Stimulated activated memory B cell treated with anti-CD40 and anti-IgM and Interleukin-4, amounts not matched to agents 10 μg/mL and 1 μg/mL and 100 μg/mL, for 72 hours (primary cell): ENCODE data around the gene GPAM.

ENCODE experiments used
- ATAC-seq: fragments of 150-1000 bp; cut with Tn5 transposase; 2 replicates; pipeline ENCODE4 v1.10.0; 2021
- H3K27ac Mint-ChIP-seq: one replicate; pipeline ENCODE4 v1.8.0; 2022; ENCODE audit warnings: mild to moderate bottlenecking, mixed read lengths
- H3K27me3 Mint-ChIP-seq: one replicate; pipeline ENCODE4 v1.8.0; 2022; ENCODE audit warnings: mixed read lengths
- H3K36me3 Mint-ChIP-seq: one replicate; pipeline ENCODE4 v1.8.0; 2022; ENCODE audit warnings: mixed read lengths
- H3K4me1 Mint-ChIP-seq: one replicate; pipeline ENCODE4 v1.8.0; 2022; ENCODE audit warnings: mixed read lengths
- H3K4me3 Mint-ChIP-seq: one replicate; pipeline ENCODE4 v1.8.0; 2022; ENCODE audit warnings: mild to moderate bottlenecking, moderate library complexity, mixed read lengths
- H3K9me3 Mint-ChIP-seq: one replicate; pipeline ENCODE4 v1.8.0; 2022; ENCODE audit warnings: mixed read lengths

The GPAM gene

DNA sequence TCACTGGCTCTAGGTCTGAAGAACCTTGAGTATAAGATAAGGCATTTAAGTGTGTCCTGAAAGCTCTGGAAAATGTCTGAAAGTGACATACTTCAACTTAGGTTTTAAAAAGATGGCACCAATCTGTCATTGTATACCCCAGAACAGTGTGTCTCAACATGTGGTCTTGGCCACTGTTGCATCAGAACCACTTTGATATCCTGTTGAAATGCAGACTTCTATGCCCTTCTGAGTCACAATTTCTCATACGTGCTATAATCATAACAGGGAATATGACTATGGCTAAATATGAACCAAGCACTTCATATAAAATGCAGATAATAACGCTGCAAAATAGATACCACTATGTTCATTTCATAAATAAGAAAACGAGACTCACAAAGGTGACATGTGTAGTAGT is 38.0 kb upstream of the GPAM start:
- H3K4me1 Mint-ChIP-seq, result no peaks in the 10 kb centered on the region
- no peak for ATAC-seq
- H3K36me3 Mint-ChIP-seq, result no peaks in the 10 kb centered on the region
- H3K9me3 Mint-ChIP-seq, result peaks cover 11% of the 10 kb centered on the region
- H3K27me3 Mint-ChIP-seq, result no peaks in the 10 kb centered on the region
- no peak overlapping the region for H3K4me3 Mint-ChIP-seq
- H3K27ac Mint-ChIP-seq, result no peak overlapping the region

DNA sequence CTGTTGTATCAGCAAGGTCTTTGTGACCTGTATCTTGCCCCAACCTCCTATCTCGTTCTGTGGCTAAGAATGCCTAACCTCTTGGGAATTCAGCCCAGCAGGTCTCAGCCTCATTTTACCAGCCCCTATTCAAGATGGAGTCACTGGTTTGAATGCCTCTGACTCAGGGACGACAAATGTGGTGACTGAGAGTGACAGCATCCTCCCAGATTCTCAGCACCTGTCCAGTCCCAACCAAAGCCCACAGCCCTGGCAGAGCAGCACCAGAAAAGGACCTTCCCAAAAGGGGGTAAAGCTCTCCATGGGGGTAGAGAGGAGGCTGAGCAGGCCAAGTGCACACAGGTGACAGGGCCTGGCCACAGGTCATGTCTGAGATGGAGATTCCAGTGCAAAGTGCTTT is 35.4 kb upstream of the GPAM start:
- Mint-ChIP-seq H3K27me3 (no peaks in the 10 kb centered on the region), H3K4me3 (no peak overlapping the region), H3K9me3 (peaks cover 5% of the 10 kb centered on the region), H3K27ac (no peak overlapping the region), H3K36me3 (no peaks in the 10 kb centered on the region), H3K4me1 (peaks cover 22% of the 10 kb centered on the region)
- no peak for ATAC-seq

DNA sequence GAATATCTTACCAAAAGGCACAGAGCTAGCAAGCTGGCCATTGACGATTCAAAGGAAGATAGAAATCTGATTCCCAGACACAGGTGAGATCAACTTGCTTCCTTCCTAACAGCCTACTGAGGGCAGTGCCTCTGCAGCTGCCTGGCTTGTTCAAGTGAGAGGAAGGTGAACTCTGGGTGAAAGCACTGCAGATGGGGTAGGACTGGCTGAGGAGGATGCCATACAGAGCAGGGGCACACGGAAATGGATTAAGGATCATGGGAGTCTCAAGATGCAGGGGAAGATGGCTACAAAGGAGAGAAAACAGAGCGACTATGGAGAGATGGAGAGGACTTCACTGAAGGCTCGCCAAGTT is 34.4 kb upstream of the GPAM start:
- ATAC-seq, result no peak
- Mint-ChIP-seq H3K27me3 (no peaks in the 10 kb centered on the region), H3K9me3 (peaks cover 5% of the 10 kb centered on the region), H3K4me1 (peaks cover 31% of the 10 kb centered on the region), H3K36me3 (no peaks in the 10 kb centered on the region), H3K27ac (no peak overlapping the region), H3K4me3 (no peak overlapping the region)

DNA sequence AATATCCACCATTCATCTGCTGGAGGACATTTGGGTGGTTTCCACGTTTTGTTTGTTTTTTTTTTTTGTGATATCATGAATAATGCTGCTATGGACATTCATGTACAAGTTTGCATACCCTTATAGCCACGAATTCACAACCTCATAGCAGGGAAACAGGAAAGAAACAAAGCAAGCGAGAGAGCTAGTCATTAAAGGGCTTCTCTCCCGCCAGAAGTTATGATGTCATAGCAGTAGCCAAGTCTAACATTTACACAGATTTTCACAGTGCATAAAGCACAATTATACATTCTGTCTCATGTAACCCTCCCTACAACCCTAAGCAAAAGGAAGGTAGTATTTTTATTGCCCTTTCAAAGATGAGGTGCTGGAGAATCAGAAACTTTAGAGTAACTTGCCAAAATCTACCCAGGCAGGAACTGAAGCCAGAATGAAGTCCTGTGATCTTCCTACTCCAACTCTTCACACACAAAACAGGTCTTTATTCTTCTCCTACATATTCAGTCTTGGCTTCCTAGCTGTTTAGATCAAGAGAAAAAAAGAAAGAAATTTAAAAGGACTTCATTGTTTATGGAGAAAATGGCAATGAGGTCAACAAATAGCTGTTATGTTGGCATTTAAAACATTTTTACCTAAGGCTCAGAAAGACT is 33.9 kb upstream of the GPAM start:
- Mint-ChIP-seq H3K4me3 (no peak overlapping the region), H3K27ac (no peak overlapping the region), H3K4me1 (peaks cover 36% of the 10 kb centered on the region), H3K9me3 (peaks cover 5% of the 10 kb centered on the region), H3K27me3 (no peaks in the 10 kb centered on the region), H3K36me3 (no peaks in the 10 kb centered on the region)
- ATAC-seq, result no peak

DNA sequence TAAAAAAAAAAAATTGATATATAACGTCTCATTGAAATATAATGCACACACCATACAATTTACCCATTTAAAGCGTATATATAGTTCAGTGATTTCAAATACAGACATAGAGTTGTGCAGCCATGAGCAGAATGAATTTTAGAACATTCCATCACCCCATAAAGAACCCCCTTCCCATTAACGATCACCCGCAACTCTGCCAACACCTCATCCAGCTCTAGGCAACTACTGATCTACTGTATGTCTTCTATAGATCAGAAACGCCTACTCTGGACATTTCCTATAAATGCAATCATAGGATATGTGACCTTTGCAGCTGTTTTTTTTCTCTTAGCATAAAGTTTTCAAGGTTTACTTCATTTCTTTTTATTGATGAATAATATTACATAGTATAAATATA is 33.4 kb upstream of the GPAM start:
- H3K4me3 Mint-ChIP-seq, result no peak overlapping the region
- H3K27ac Mint-ChIP-seq, result no peak overlapping the region
- ATAC-seq, result no peak
- H3K9me3 Mint-ChIP-seq, result peaks cover 5% of the 10 kb centered on the region
- H3K36me3 Mint-ChIP-seq, result no peaks in the 10 kb centered on the region
- no peaks in the 10 kb centered on the region for H3K27me3 Mint-ChIP-seq
- peaks cover 42% of the 10 kb centered on the region for H3K4me1 Mint-ChIP-seq

DNA sequence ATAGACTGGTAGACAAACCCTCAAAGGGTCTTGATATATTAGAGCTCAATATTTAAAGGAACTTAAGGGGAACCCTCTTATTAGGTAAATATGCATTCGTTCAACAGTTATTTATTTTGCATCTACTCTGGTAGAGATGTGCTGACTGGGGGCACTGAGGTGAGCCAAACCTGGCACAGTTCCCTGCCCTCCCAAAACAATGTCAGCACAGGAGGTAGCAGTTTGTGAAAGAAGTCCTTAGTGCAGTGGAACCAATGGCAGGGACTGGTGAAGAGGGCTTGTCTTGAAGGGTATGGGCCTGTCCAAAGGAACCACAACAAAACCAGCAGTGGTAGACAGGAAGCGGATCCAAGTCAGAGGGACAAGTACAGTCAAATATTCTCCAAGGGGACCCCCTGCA is 32.6 kb upstream of the GPAM start:
- Mint-ChIP-seq H3K9me3 (peaks cover 5% of the 10 kb centered on the region), H3K27me3 (no peaks in the 10 kb centered on the region), H3K36me3 (no peaks in the 10 kb centered on the region), H3K27ac (peak overlapping the region; percentile 66), H3K4me3 (no peak overlapping the region), H3K4me1 (peaks cover 47% of the 10 kb centered on the region)
- ATAC-seq, result no peak

DNA sequence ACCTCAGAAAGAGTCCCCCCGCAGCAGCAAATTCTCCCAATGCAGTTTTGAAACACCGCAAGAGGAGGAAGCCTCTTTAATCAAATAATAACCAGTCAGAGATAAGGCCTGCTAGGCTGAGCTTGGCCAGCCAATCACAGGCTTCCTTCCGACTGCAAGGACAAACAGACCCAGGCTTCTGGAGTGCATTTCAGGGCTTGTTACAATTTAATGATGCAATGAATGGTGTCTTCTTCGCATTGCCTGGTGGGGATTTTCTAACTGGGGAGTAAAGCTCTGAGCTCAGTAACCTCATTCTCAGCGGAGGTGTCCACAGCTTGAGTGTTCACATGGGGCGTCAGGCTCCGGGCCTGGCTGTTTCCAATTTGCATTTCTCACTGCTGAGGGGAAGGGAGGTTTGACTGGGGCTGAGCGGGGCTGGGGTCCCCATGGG is 31.8 kb upstream of the GPAM start:
- Mint-ChIP-seq H3K4me3 (peak overlapping the region; percentile 38), H3K36me3 (no peaks in the 10 kb centered on the region), H3K27ac (peak overlapping the region; percentile 66), H3K9me3 (peaks cover 2% of the 10 kb centered on the region), H3K27me3 (no peaks in the 10 kb centered on the region), H3K4me1 (peaks cover 52% of the 10 kb centered on the region)
- ATAC-seq, result peak; percentile 25

DNA sequence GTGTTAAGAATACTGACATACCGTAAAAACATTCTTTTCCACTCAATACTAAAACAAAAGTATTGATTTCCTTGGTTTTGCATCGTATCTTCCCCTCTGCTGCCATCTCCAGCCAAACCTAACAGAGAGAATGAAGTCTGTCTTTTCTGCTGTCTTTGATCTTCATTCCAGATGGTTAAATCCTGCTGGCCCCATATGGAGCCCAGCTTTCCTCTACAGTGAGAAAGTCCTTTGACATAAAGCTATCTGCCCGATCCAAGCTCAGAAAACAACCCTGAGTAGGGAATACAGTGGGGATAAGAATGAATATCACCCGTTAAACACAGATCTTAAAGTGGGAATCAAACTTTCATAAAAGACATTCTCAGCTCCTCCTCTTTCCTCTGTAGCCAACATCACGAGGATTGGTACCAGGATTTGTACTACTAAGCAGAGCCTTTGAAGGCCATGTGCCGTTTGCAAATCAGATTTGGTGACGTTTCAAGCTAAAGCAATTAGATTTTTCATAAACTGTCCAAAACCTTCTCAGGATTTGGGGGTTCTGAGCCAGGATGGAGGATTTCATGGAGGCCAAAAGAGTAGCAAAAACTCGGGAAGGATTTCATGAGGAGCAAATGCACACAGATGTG is 30.8 kb upstream of the GPAM start:
- Mint-ChIP-seq H3K27ac (no peak overlapping the region), H3K9me3 (no peaks in the 10 kb centered on the region), H3K4me3 (no peak overlapping the region), H3K4me1 (peaks cover 52% of the 10 kb centered on the region), H3K36me3 (no peaks in the 10 kb centered on the region), H3K27me3 (no peaks in the 10 kb centered on the region)
- no peak for ATAC-seq

DNA sequence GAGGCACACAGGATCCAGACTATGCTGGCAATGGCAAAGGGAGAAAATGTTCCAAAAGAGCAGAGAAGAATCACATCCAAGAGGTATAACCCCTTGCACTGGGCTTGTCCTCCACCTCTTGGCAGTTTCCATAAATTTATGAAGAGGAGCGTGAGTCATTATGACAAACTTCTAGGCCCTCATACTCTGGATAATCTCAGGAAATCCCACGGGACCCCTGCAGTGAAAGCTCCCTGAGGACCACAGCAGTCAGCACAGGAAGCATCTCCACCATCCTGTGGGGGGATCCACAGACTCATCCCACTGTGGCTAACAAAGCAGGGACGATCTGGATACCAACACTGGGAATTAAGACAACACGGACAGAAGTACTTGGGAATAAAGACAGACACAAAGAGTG is 30.3 kb upstream of the GPAM start:
- ATAC-seq, result no peak
- H3K4me3 Mint-ChIP-seq, result peak overlapping the region; percentile 28
- peaks cover 52% of the 10 kb centered on the region for H3K4me1 Mint-ChIP-seq
- peak overlapping the region; percentile 62 for H3K27ac Mint-ChIP-seq
- H3K27me3 Mint-ChIP-seq, result no peaks in the 10 kb centered on the region
- no peaks in the 10 kb centered on the region for H3K36me3 Mint-ChIP-seq
- no peaks in the 10 kb centered on the region for H3K9me3 Mint-ChIP-seq

DNA sequence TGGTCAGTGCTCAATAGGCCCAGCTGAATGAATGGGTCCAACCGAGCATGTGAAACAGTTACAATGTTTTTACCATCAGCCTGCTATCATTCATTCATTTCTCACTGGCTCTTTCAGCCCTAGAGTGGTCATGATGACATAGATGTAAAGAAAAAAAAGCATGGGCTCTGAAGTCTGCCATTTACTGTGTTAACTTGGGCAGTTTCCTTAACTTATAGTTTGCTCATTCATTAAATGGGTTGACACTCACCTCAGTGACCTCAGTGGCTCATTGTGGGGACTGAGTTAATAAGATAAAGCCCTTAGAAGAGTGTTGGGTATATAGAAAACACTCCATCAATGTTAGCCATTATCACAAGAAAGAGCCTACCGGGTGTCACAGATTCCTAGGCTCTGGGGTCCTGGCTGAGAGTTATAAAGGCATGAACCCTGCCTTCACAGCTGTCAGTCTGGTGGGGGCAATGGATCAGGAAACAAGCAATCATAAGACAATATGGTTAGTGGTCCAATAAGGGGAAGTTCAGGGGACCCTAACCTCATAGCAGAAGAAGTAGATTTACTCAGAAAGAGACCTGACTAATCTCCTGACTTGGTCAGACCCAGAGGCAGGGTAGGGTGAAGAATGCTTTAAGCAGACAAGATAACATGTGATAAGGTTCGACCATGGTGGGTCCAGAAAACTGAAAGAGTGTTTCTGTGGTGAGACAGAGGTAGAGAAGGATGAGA is 29.7 kb upstream of the GPAM start:
- peak overlapping the region; percentile 62 for H3K27ac Mint-ChIP-seq

DNA sequence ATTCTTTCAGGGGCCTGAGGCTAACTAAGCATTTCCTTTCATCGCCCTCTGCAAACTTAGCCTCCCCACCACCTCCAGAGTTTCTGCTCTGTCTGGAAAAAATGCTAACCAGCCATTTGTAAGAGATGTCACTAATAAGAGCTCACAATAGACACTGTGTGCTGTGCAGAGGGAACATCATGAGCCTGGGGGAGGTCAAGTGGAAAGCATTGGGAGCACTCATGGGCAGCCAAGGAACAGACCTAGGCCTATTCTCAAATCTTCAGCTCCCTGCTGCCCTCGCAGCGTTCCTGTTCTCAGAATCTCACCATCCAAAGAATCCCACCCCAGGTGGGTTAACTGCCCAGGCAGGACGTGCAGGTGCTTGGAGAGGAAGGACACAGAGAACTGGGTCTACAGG is 27.1 kb upstream of the GPAM start:
- Mint-ChIP-seq H3K4me3 (no peak overlapping the region), H3K4me1 (peaks cover 46% of the 10 kb centered on the region), H3K9me3 (no peaks in the 10 kb centered on the region), H3K27me3 (no peaks in the 10 kb centered on the region), H3K27ac (no peak overlapping the region), H3K36me3 (no peaks in the 10 kb centered on the region)
- ATAC-seq, result no peak

More for the DNA sequence above, 29.7 kb upstream of the GPAM start:
- Mint-ChIP-seq H3K4me3 (peak overlapping the region; percentile 28), H3K4me1 (peaks cover 52% of the 10 kb centered on the region), H3K36me3 (no peaks in the 10 kb centered on the region), H3K27me3 (no peaks in the 10 kb centered on the region), H3K9me3 (no peaks in the 10 kb centered on the region)
- peak; percentile 83 for ATAC-seq

DNA sequence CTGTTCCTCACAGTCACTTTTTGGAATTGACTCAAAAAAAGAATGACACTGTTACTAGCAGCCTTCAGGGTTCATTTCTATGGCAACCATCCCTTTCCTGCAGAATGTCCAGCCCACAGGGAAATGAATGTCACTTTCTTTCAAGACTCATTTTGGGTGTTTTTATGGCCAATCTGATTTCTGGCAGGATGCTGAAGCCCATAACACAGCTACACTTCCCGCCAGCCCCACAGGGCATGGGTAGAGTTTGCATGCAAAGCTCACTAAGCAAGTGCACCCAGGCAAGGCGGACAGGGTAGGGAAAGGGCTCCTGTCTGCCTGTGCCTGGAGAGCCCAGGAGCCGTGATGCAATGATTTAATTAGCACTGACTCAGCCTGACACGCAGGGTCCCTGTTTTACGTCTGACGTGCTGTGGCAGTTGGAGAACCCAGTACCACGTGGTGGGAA is 26.1 kb upstream of the GPAM start:
- no peaks in the 10 kb centered on the region for H3K9me3 Mint-ChIP-seq
- no peak overlapping the region for H3K27ac Mint-ChIP-seq
- no peaks in the 10 kb centered on the region for H3K36me3 Mint-ChIP-seq
- ATAC-seq, result no peak
- H3K27me3 Mint-ChIP-seq, result no peaks in the 10 kb centered on the region
- H3K4me1 Mint-ChIP-seq, result peaks cover 36% of the 10 kb centered on the region
- no peak overlapping the region for H3K4me3 Mint-ChIP-seq

DNA sequence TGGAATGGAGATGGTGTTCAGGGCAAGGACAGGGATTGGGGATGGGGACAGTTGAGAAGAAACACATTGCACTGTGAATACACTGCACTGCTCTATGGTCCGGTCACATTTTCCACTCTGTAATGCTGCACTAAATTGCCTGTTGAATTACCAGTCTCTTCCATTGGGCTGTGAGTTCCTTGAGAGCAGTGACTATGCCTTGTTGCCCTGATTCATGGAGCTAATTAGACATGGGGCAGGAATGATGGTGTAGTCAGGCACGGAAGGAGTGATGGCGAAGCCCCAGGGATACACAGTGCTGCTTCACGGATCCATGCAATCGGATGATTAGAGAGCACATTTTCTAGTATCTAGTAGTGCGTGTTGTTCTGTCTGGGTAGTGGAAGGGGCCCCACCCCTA is 25.4 kb upstream of the GPAM start:
- H3K9me3 Mint-ChIP-seq, result no peaks in the 10 kb centered on the region
- no peaks in the 10 kb centered on the region for H3K36me3 Mint-ChIP-seq
- H3K4me1 Mint-ChIP-seq, result peaks cover 37% of the 10 kb centered on the region
- no peak for ATAC-seq
- H3K27ac Mint-ChIP-seq, result no peak overlapping the region
- no peaks in the 10 kb centered on the region for H3K27me3 Mint-ChIP-seq
- H3K4me3 Mint-ChIP-seq, result no peak overlapping the region

DNA sequence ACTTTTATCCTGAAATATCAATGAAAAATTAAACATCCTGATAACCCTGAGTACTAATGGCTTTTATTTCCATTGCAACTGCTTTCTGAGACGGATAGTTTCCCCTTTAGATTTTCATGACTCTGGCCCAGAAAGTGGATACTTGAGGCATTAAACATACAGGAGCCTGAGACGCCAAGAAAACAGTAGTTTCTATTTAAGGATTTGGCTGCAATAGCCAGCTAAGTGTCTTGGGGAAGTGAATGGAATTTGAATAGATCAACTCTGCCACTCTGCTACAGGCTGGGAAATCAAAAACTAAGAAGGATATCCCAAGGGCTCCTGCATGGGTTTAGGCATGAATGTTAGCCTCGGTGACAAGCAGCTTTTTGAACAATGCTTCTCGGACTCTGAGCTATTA is 24.7 kb upstream of the GPAM start:
- H3K27me3 Mint-ChIP-seq, result no peaks in the 10 kb centered on the region
- no peaks in the 10 kb centered on the region for H3K36me3 Mint-ChIP-seq
- ATAC-seq, result no peak
- no peaks in the 10 kb centered on the region for H3K9me3 Mint-ChIP-seq
- H3K4me3 Mint-ChIP-seq, result no peak overlapping the region
- H3K4me1 Mint-ChIP-seq, result peaks cover 37% of the 10 kb centered on the region
- H3K27ac Mint-ChIP-seq, result no peak overlapping the region

DNA sequence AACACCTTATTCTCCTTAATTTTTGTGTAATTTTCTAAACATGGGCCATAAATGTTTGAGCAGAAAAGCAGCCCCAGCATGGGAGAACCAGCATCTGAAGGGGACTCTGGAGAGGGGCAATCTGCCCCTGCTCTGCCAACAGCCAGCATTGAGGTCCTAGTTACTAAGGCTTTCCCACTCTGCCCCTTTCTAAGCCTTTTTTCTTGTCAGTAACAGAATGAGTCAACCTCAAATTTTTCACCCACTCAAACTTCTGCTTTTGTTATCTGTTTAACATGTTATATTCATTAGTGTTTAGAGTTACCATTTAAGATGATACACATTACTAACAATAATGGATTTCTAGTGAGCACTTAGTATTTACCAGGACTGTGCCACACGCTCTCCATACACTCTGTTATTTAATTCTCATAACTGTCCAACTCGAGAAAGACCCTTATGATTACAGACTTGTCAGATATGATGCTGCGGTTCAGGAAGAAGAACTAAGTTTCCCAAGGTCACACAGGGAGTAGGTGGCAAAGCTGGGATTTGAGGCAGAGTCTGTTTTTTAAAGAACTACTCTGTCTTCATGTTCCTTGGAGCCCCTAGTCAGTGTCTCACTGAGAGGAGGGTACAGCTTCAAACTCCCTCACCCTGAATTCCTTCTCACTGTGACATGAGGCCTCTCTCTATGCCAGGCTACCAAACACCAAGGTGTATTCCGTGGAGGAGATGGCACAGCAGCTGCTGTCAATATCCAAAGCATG is 19.9 kb upstream of the GPAM start:
- Mint-ChIP-seq H3K4me1 (peaks cover 28% of the 10 kb centered on the region), H3K9me3 (no peaks in the 10 kb centered on the region), H3K4me3 (peak overlapping the region; percentile 57), H3K27ac (peak overlapping the region; percentile 90), H3K27me3 (no peaks in the 10 kb centered on the region), H3K36me3 (no peaks in the 10 kb centered on the region)
- ATAC-seq, result peak; percentile 83
